ENCODE results near the gene RAB40B.
A peak's percentile ranks its signal among the peaks of the same experiment; 100 is the strongest.

RAB40B gene

GRCh38 chr17:82670661-82671450 lies 27.6 kb downstream of the RAB40B start:
- no peak for DNase-seq (ENCODE audit: low read depth)
- no peak for TF ChIP-seq CTCF (conservative IDR thresholded peaks at IDR 0.05; ENCODE audit: low read depth, low read length)
- no peak overlapping the region for H3K4me3 ChIP-seq (ENCODE audit: low read length)

GRCh38 chr17:82668631-82669099 lies 29.8 kb downstream of the RAB40B start:
- peak; percentile 71 for TF ChIP-seq CTCF (conservative IDR thresholded peaks at IDR 0.05; ENCODE audit: low read depth, low read length)
- H3K4me3 ChIP-seq (ENCODE audit: low read length) = no peak overlapping the region
- no peak for DNase-seq (ENCODE audit: low read depth)

GRCh38 chr17:82668024-82668630 lies 30.4 kb downstream of the RAB40B start:
- no peak for DNase-seq (ENCODE audit: low read depth)
- no peak for TF ChIP-seq CTCF (conservative IDR thresholded peaks at IDR 0.05; ENCODE audit: low read depth, low read length)

GRCh38 chr17:82667668-82668000 lies 30.9 kb downstream of the RAB40B start:
- DNase-seq (ENCODE audit: low read depth) = no peak
- no peak for TF ChIP-seq CTCF (conservative IDR thresholded peaks at IDR 0.05; ENCODE audit: low read depth, low read length)
- no peak overlapping the region for H3K4me3 ChIP-seq (ENCODE audit: low read length)

More at GRCh38 chr17:82668024-82668630, 30.4 kb downstream of the RAB40B start:
- H3K4me3 ChIP-seq (ENCODE audit: low read length) = no peak overlapping the region

GRCh38 chr17:82666931-82667667 lies 31.4 kb downstream of the RAB40B start:
- H3K4me3 ChIP-seq (ENCODE audit: low read length) = no peak overlapping the region
- TF ChIP-seq CTCF (conservative IDR thresholded peaks at IDR 0.05; ENCODE audit: low read depth, low read length) = no peak
- no peak for DNase-seq (ENCODE audit: low read depth)

GRCh38 chr17:82665891-82666290 lies 32.6 kb downstream of the RAB40B start:
- DNase-seq (ENCODE audit: low read depth) = no peak
- H3K4me3 ChIP-seq (ENCODE audit: low read length) = no peak overlapping the region
- TF ChIP-seq CTCF (conservative IDR thresholded peaks at IDR 0.05; ENCODE audit: low read depth, low read length) = no peak
